HEK293 (cell line): ENCODE results near the gene RANGAP1.
A peak's percentile ranks its signal among the peaks of the same experiment; 100 is the strongest.

Experiments used
- GLIS1 ChIP-seq: fragments of 450-650 bp; formaldehyde crosslinking; IDR thresholded peaks from 2 replicates; pipeline ENCODE4 v1.5.1; 2016; ENCODE audit warnings: missing biosample characterization, missing genetic modification characterization
- HOXC10 ChIP-seq: sonication (generic); formaldehyde crosslinking; IDR thresholded peaks from 2 replicates; pipeline ENCODE4 v1.8.1; 2023; ENCODE audit warnings: mild to moderate bottlenecking, missing genetic modification reagents
- KLF8 ChIP-seq: fragments of 450-650 bp; formaldehyde crosslinking; IDR thresholded peaks from 2 replicates; pipeline ENCODE4 v1.5.1; 2016; ENCODE audit warnings: missing biosample characterization, missing genetic modification characterization
- KLF9 ChIP-seq: fragments of 450-650 bp; formaldehyde crosslinking; IDR thresholded peaks from 2 replicates; pipeline ENCODE4 v1.5.1; 2016; ENCODE audit warnings: missing biosample characterization, missing genetic modification characterization, low read depth
- OVOL3 ChIP-seq: fragments of 450-650 bp; formaldehyde crosslinking; IDR thresholded peaks from 2 replicates; pipeline ENCODE4 v1.5.1; 2016; ENCODE audit warnings: missing biosample characterization, missing genetic modification characterization
- ZNF138 ChIP-seq: fragments of 450-650 bp; formaldehyde crosslinking; IDR thresholded peaks from 2 replicates; pipeline ENCODE4 v1.5.1; 2016; ENCODE audit warnings: missing biosample characterization, missing genetic modification characterization, borderline replicate concordance
- ZNF140 ChIP-seq: fragments of 450-650 bp; formaldehyde crosslinking; IDR thresholded peaks from 2 replicates; pipeline ENCODE4 v1.5.1; 2016; ENCODE audit warnings: missing biosample characterization, missing genetic modification characterization
- ZNF155 ChIP-seq: fragments of 450-650 bp; formaldehyde crosslinking; IDR thresholded peaks from 2 replicates; pipeline ENCODE4 v1.5.1; 2016; ENCODE audit warnings: missing biosample characterization, missing genetic modification characterization
- ZNF2 ChIP-seq: fragments of 450-650 bp; formaldehyde crosslinking; IDR thresholded peaks from 2 replicates; pipeline ENCODE4 v1.5.1; 2016; ENCODE audit warnings: missing biosample characterization, missing genetic modification characterization
- ZNF23 ChIP-seq: fragments of 450-650 bp; formaldehyde crosslinking; IDR thresholded peaks from 2 replicates; pipeline ENCODE4 v1.5.1; 2016; ENCODE audit warnings: missing biosample characterization, missing genetic modification characterization, borderline replicate concordance
- ZNF274 ChIP-seq, 2 experiments: fragments of 200-500 bp in 1 of 2; fragments of 450-650 bp in 1 of 2; sonication (Bioruptor generic) in 1 of 2; formaldehyde crosslinking in 1 of 2; IDR thresholded peaks; 2 replicates each; pipeline versions ENCODE4 v1.5.1 to v1.6.1; 2014 to 2016; ENCODE audit warnings: borderline replicate concordance in 1 of 2, inconsistent platforms in 1 of 2, low read length in 1 of 2, missing biosample characterization in 1 of 2, missing genetic modification characterization in 1 of 2
- ZNF341 ChIP-seq: fragments of 450-650 bp; formaldehyde crosslinking; IDR thresholded peaks from 2 replicates; pipeline ENCODE4; 2016; ENCODE audit warnings: low read depth, missing biosample characterization, missing genetic modification characterization
- ZNF354C ChIP-seq: fragments of 450-650 bp; formaldehyde crosslinking; IDR thresholded peaks from 2 replicates; pipeline ENCODE4 v1.5.1; 2016; ENCODE audit warnings: missing biosample characterization, missing genetic modification characterization, low read depth, borderline replicate concordance
- ZNF48 ChIP-seq: fragments of 450-650 bp; formaldehyde crosslinking; IDR thresholded peaks from 2 replicates; pipeline ENCODE4 v1.5.1; 2016; ENCODE audit warnings: missing biosample characterization, missing genetic modification characterization
- ZNF626 ChIP-seq: fragments of 450-650 bp; sonication (Bioruptor Pico); formaldehyde crosslinking; IDR thresholded peaks from 2 replicates; pipeline ENCODE4 v1.5.1; 2018; ENCODE audit warnings: missing biosample characterization, missing genetic modification characterization, inconsistent platforms
- ZNF670 ChIP-seq: fragments of 450-650 bp; formaldehyde crosslinking; IDR thresholded peaks from 2 replicates; pipeline ENCODE4 v1.5.1; 2016; ENCODE audit warnings: missing biosample characterization, missing genetic modification characterization, low read depth
- ZSCAN23 ChIP-seq: fragments of 450-650 bp; formaldehyde crosslinking; IDR thresholded peaks from 2 replicates; pipeline ENCODE4 v1.5.1; 2016; ENCODE audit warnings: missing biosample characterization, missing genetic modification characterization
- TF ChIP-seq, protein P1 (sequence below): fragments of 450-650 bp; formaldehyde crosslinking; IDR thresholded peaks from 2 replicates; pipeline ENCODE4 v1.5.1; 2016; ENCODE audit warnings: missing biosample characterization, missing genetic modification characterization
- TF ChIP-seq, protein P2 (sequence below): fragments of 450-650 bp; formaldehyde crosslinking; IDR thresholded peaks from 2 replicates; pipeline ENCODE4 v1.5.1; 2016; ENCODE audit warnings: missing biosample characterization, missing genetic modification characterization
- TF ChIP-seq, protein P3 (sequence below): fragments of 450-650 bp; formaldehyde crosslinking; IDR thresholded peaks from 2 replicates; pipeline ENCODE4 v1.5.1; 2016; ENCODE audit warnings: missing biosample characterization, missing genetic modification characterization
- TF ChIP-seq, protein P4 (sequence below): fragments of 450-650 bp; formaldehyde crosslinking; IDR thresholded peaks from 2 replicates; pipeline ENCODE4 v1.5.1; 2016; ENCODE audit warnings: missing biosample characterization, missing genetic modification characterization
- TF ChIP-seq, protein P5 (sequence below): fragments of 450-650 bp; formaldehyde crosslinking; IDR thresholded peaks from 2 replicates; pipeline ENCODE4 v1.5.1; 2016; ENCODE audit warnings: missing biosample characterization, missing genetic modification characterization
- TF ChIP-seq, protein P6 (sequence below): fragments of 450-650 bp; IDR thresholded peaks from 2 replicates; pipeline ENCODE4 v1.5.1; 2018; ENCODE audit warnings: missing biosample characterization, mild to moderate bottlenecking, missing genetic modification characterization
- TF ChIP-seq, protein P7 (sequence below): fragments of 450-650 bp; formaldehyde crosslinking; IDR thresholded peaks from 2 replicates; pipeline ENCODE4 v1.5.1; 2017; ENCODE audit warnings: missing biosample characterization, missing genetic modification characterization

RANGAP1 gene

DNA sequence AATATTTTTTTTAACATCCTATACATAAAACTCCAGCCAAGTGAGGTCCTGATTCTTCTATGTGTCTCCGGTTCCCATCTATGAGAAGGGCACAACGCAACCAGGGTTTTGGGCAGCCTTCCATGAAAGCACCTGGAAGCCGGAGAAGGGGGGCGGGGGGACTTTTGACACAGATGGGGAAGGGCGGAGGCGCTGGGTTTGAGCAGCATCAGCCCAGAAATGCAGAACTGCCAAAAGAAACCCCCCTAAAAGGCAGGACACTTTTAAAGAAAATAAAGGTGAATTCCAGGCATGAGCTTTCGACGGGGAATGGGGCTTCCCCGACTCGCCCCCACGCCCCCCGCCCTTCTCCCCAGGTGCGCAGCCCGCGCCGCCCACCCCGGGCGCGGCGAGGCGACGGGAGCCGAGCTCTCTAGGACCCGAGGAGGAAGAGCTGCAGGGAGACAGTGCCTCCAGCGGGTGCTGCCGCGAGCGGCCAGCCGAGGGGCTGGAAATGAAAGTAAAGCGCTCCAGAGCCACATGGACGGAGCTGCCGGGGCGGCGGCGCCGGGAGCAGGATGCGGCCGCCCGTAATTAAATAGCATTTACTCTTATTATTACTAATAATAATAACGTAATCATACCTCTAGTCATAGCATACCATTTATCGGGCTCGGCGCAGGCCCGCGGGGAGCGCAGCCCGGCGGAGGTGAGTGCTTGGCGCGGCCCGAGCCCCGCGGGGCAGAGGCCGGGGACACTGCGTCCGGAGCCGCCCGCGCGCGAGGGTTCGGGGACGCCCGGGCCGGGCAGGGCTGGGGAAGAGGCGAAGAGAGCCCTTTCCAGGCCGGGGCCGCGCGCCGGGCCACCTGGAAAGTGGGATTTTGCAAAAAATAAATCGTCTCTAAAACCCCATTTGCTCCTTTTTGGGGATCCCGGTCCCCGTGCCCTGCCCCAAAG is 15.4 kb upstream of the RANGAP1 start, which contains the start of gene ZC3H7B (continued):
- TF ChIP-seq, protein P1, sequence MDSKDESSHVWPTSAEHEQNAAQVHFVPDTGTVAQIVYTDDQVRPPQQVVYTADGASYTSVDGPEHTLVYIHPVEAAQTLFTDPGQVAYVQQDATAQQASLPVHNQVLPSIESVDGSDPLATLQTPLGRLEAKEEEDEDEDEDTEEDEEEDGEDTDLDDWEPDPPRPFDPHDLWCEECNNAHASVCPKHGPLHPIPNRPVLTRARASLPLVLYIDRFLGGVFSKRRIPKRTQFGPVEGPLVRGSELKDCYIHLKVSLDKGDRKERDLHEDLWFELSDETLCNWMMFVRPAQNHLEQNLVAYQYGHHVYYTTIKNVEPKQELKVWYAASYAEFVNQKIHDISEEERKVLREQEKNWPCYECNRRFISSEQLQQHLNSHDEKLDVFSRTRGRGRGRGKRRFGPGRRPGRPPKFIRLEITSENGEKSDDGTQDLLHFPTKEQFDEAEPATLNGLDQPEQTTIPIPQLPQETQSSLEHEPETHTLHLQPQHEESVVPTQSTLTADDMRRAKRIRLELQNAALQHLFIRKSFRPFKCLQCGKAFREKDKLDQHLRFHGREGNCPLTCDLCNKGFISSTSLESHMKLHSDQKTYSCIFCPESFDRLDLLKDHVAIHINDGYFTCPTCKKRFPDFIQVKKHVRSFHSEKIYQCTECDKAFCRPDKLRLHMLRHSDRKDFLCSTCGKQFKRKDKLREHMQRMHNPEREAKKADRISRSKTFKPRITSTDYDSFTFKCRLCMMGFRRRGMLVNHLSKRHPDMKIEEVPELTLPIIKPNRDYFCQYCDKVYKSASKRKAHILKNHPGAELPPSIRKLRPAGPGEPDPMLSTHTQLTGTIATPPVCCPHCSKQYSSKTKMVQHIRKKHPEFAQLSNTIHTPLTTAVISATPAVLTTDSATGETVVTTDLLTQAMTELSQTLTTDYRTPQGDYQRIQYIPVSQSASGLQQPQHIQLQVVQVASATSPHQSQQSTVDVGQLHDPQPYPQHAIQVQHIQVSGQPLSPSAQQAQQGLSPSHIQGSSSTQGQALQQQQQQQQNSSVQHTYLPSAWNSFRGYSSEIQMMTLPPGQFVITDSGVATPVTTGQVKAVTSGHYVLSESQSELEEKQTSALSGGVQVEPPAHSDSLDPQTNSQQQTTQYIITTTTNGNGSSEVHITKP: peak; percentile 80
- TF ChIP-seq ZNF670 (tag by site-specific recombination) (no peak), GLIS1 (tag by site-specific recombination) (no peak; the same call in 1 of the 2 replicates), HOXC10 (CRISPR knock-in tag) (no peak), ZNF626 (no peak), KLF8 (tag by site-specific recombination) (peak; percentile 66), ZSCAN23 (no peak), ZNF2 (tag by site-specific recombination) (no peak), KLF9 (tag by site-specific recombination) (peak; percentile 85), OVOL3 (tag by site-specific recombination) (no peak), ZNF155 (no peak), ZNF23 (tag by site-specific recombination) (no peak), ZNF341 (peak; percentile 56), ZNF138 (tag by site-specific recombination) (no peak), ZNF274 (IDR thresholded peaks at IDR 0.05; ENCODE audit: low read length) (no peak), ZNF274 (tag by site-specific recombination; IDR thresholded peaks at IDR 0.05; ENCODE audit: borderline replicate concordance) (no peak), ZNF48 (tag by site-specific recombination) (no peak), ZNF140 (tag by site-specific recombination) (no peak), ZNF354C (tag by site-specific recombination) (no peak)
- TF ChIP-seq, protein P2, sequence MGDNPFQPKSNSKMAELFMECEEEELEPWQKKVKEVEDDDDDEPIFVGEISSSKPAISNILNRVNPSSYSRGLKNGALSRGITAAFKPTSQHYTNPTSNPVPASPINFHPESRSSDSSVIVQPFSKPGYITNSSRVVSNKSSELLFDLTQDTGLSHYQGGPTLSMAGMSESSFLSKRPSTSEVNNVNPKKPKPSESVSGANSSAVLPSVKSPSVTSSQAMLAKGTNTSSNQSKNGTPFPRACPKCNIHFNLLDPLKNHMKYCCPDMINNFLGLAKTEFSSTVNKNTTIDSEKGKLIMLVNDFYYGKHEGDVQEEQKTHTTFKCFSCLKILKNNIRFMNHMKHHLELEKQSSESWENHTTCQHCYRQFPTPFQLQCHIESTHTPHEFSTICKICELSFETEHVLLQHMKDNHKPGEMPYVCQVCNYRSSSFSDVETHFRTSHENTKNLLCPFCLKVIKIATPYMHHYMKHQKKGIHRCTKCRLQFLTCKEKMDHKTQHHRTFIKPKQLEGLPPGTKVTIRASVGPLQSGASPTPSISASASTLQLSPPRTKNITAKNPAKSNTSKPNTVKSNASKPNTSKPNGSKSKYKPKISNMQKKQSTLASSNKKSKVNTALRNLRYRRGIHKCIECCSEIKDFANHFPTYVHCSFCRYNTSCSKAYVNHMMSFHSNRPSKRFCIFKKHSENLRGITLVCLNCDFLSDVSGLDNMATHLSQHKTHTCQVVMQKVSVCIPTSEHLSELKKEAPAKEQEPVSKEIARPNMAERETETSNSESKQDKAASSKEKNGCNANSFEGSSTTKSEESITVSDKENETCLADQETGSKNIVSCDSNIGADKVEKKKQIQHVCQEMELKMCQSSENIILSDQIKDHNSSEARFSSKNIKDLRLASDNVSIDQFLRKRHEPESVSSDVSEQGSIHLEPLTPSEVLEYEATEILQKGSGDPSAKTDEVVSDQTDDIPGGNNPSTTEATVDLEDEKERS (tag by site-specific recombination): no peak
- TF ChIP-seq, protein P3, sequence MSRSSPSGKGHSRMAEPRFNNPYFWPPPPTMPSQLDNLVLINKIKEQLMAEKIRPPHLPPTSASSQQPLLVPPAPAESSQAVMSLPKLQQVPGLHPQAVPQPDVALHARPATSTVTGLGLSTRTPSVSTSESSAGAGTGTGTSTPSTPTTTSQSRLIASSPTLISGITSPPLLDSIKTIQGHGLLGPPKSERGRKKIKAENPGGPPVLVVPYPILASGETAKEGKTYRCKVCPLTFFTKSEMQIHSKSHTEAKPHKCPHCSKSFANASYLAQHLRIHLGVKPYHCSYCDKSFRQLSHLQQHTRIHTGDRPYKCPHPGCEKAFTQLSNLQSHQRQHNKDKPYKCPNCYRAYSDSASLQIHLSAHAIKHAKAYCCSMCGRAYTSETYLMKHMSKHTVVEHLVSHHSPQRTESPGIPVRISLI (tag by site-specific recombination): no peak
- TF ChIP-seq, protein P4, sequence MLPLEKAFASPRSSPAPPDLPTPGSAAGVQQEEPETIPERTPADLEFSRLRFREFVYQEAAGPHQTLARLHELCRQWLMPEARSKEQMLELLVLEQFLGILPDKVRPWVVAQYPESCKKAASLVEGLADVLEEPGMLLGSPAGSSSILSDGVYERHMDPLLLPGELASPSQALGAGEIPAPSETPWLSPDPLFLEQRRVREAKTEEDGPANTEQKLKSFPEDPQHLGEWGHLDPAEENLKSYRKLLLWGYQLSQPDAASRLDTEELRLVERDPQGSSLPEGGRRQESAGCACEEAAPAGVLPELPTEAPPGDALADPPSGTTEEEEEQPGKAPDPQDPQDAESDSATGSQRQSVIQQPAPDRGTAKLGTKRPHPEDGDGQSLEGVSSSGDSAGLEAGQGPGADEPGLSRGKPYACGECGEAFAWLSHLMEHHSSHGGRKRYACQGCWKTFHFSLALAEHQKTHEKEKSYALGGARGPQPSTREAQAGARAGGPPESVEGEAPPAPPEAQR: no peak
- TF ChIP-seq, protein P5, sequence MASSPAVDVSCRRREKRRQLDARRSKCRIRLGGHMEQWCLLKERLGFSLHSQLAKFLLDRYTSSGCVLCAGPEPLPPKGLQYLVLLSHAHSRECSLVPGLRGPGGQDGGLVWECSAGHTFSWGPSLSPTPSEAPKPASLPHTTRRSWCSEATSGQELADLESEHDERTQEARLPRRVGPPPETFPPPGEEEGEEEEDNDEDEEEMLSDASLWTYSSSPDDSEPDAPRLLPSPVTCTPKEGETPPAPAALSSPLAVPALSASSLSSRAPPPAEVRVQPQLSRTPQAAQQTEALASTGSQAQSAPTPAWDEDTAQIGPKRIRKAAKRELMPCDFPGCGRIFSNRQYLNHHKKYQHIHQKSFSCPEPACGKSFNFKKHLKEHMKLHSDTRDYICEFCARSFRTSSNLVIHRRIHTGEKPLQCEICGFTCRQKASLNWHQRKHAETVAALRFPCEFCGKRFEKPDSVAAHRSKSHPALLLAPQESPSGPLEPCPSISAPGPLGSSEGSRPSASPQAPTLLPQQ: 0 out of 2 replicates have a peak, but pooled peaks have one; percentile 20
- TF ChIP-seq, protein P6, sequence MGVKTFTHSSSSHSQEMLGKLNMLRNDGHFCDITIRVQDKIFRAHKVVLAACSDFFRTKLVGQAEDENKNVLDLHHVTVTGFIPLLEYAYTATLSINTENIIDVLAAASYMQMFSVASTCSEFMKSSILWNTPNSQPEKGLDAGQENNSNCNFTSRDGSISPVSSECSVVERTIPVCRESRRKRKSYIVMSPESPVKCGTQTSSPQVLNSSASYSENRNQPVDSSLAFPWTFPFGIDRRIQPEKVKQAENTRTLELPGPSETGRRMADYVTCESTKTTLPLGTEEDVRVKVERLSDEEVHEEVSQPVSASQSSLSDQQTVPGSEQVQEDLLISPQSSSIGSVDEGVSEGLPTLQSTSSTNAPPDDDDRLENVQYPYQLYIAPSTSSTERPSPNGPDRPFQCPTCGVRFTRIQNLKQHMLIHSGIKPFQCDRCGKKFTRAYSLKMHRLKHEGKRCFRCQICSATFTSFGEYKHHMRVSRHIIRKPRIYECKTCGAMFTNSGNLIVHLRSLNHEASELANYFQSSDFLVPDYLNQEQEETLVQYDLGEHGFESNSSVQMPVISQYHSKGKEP (tag by site-specific recombination): peak; percentile 54; the same call in 1 of the 2 replicates
- TF ChIP-seq, protein P7, sequence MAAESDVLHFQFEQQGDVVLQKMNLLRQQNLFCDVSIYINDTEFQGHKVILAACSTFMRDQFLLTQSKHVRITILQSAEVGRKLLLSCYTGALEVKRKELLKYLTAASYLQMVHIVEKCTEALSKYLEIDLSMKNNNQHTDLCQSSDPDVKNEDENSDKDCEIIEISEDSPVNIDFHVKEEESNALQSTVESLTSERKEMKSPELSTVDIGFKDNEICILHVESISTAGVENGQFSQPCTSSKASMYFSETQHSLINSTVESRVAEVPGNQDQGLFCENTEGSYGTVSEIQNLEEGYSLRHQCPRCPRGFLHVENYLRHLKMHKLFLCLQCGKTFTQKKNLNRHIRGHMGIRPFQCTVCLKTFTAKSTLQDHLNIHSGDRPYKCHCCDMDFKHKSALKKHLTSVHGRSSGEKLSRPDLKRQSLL (tag by site-specific recombination): peak; percentile 60; the same call in 1 of the 2 replicates
